IMR-90 (cell line): ENCODE results near the gene TGFBR2. TPM values are rescaled to one million over a fixed set of nuclear protein-coding genes. Genes with fewer than 3 reads are reported as not detected.
A peak's percentile ranks its signal among the peaks of the same experiment; 100 is the strongest.

Experiments
- ATAC-seq: fragments of 200-7000 bp; cut with Tn5 transposase; 2 replicates; pipeline ENCODE4 v1.9.1; 2020; ENCODE audit warnings: low read depth, mild to moderate bottlenecking, moderate library complexity
- BruUV-seq: library from RNA; stranded (reverse); fragments of 400-500 nt; replicated peaks from 2 replicates; lab custom pipeline; 2021; lab: Mats Ljungman, UMichigan
- CTCF ChIA-PET: fragments of 300-600 bp; formaldehyde crosslinking; extraction: SDS; loops from one replicate; lab custom pipeline; 2021; ENCODE audit warnings: antibody characterized with exemption; lab: Yijun Ruan, JAX
- POLR2A ChIA-PET: fragments of 300-600 bp; sonication (Branson Sonifier 250); formaldehyde crosslinking; loops from one replicate; lab custom pipeline; 2022; ENCODE audit warnings: antibody characterized with exemption; ENCODE audit not compliant: unreplicated experiment; lab: Charles Lee
- DNase-seq: peaks from one replicate; pipeline ENCODE4 v3.0.0; 2013
- H2AFZ ChIP-seq: replicated peaks from 2 replicates; pipeline ENCODE3; 2013; ENCODE audit warnings: low read length, mild to moderate bottlenecking; ENCODE audit not compliant: poor library complexity
- H2AK5ac ChIP-seq: 2 replicates; pipeline ENCODE4 v1.6.1; 2013; ENCODE audit warnings: low read depth, low read length, inconsistent platforms
- H2AK9ac ChIP-seq: replicated peaks from 2 replicates; pipeline ENCODE3; 2013; ENCODE audit warnings: mild to moderate bottlenecking, low read depth, low read length, moderate library complexity; ENCODE audit not compliant: poor library complexity
- H2BK120ac ChIP-seq: 2 replicates; pipeline ENCODE4 v1.6.1; 2013; ENCODE audit warnings: low read depth, low read length, inconsistent platforms
- H2BK15ac ChIP-seq: 3 replicates; pipeline ENCODE4 v1.6.1; 2013; ENCODE audit warnings: low read depth, low read length, inconsistent platforms
- H2BK20ac ChIP-seq: 2 replicates; pipeline ENCODE4 v1.6.1; 2013; ENCODE audit warnings: low read depth, mild to moderate bottlenecking, inconsistent platforms, low read length, moderate library complexity
- H2BK5ac ChIP-seq: 2 replicates; pipeline ENCODE4 v1.6.1; 2013; ENCODE audit warnings: mild to moderate bottlenecking, low read depth, low read length, inconsistent platforms; ENCODE audit not compliant: poor library complexity, severe bottlenecking
- H3K14ac ChIP-seq: replicated peaks from 2 replicates; pipeline ENCODE4 v1.6.1; 2013; ENCODE audit warnings: low read depth, low read length, inconsistent platforms
- H3K18ac ChIP-seq: 2 replicates; pipeline ENCODE4 v1.6.1; 2013; ENCODE audit warnings: low read depth, low read length, control low read depth
- H3K23ac ChIP-seq: 2 replicates; pipeline ENCODE4 v1.6.1; 2013; ENCODE audit warnings: low read depth, low read length, inconsistent platforms
- H3K27ac ChIP-seq: 2 replicates; pipeline ENCODE4 v1.5.1; 2013; ENCODE audit warnings: mild to moderate bottlenecking, control low read depth, low read length; ENCODE audit not compliant: insufficient read depth
- H3K27me3 ChIP-seq: 2 replicates; pipeline ENCODE4 v1.6.1; 2013; ENCODE audit warnings: low read length; ENCODE audit not compliant: control insufficient read depth, insufficient read depth
- H3K36me3 ChIP-seq: 2 replicates; pipeline ENCODE4 v1.6.1; 2013; ENCODE audit warnings: low read length, mixed read lengths; ENCODE audit not compliant: control insufficient read depth, insufficient read depth
- H3K4ac ChIP-seq: 2 replicates; pipeline ENCODE4 v1.6.1; 2013; ENCODE audit warnings: low read depth, low read length, inconsistent platforms
- H3K4me1 ChIP-seq: 2 replicates; pipeline ENCODE4 v1.6.1; 2013; ENCODE audit warnings: low read length, mixed read lengths; ENCODE audit not compliant: control insufficient read depth, insufficient read depth
- H3K4me2 ChIP-seq: 2 replicates; pipeline ENCODE4 v1.6.1; 2013; ENCODE audit warnings: low read depth, mild to moderate bottlenecking, control low read depth, low read length, moderate library complexity
- H3K4me3 ChIP-seq: 2 replicates; pipeline ENCODE4 v1.5.1; 2013; ENCODE audit warnings: low read depth, mild to moderate bottlenecking, control low read depth, low read length, moderate library complexity; ENCODE audit not compliant: insufficient read depth
- H3K56ac ChIP-seq: 2 replicates; pipeline ENCODE4 v1.6.1; 2013; ENCODE audit warnings: low read length, inconsistent platforms; ENCODE audit not compliant: insufficient read depth; ENCODE audit errors: extremely low read depth
- H3K79me1 ChIP-seq, 2 experiments: 2 replicates each; pipeline ENCODE4 v1.6.1; 2013; ENCODE audit warnings: low read length in 2 of 2, inconsistent platforms in 1 of 2, low read depth in 1 of 2
- H3K9ac ChIP-seq: 2 replicates; pipeline ENCODE4 v1.6.1; 2013; ENCODE audit warnings: low read depth, low read length, control low read depth
- H3K9me1 ChIP-seq: 2 replicates; pipeline ENCODE4 v1.6.1; 2013; ENCODE audit warnings: low read length, inconsistent platforms; ENCODE audit not compliant: insufficient read depth
- H3K9me3 ChIP-seq: 2 replicates; pipeline ENCODE4 v1.6.1; 2013; ENCODE audit warnings: low read length; ENCODE audit not compliant: control insufficient read depth, insufficient read depth
- H4K20me1 ChIP-seq: 2 replicates; pipeline ENCODE4 v1.6.1; 2013; ENCODE audit warnings: low read length, inconsistent platforms; ENCODE audit not compliant: insufficient read depth
- H4K5ac ChIP-seq: 2 replicates; pipeline ENCODE4 v1.6.1; 2013; ENCODE audit warnings: mild to moderate bottlenecking, low read depth, low read length, control low read depth
- H4K8ac ChIP-seq, 2 experiments: 2 replicates each; pipeline ENCODE4 v1.6.1; 2013; ENCODE audit warnings: low read depth in 2 of 2, low read length in 2 of 2, control low read depth in 1 of 2, inconsistent platforms in 1 of 2
- H4K91ac ChIP-seq: 2 replicates; pipeline ENCODE4 v1.6.1; 2013; ENCODE audit warnings: low read depth, low read length, inconsistent platforms; ENCODE audit not compliant: insufficient read depth
- BHLHE40 ChIP-seq: fragments of 150-350 bp; IDR thresholded peaks from 2 replicates; pipeline ENCODE4 v1.6.1; 2016; ENCODE audit warnings: mild to moderate bottlenecking, low read depth, low read length
- CEBPB ChIP-seq: IDR thresholded peaks from 2 replicates; pipeline ENCODE4 v1.6.1; 2012; ENCODE audit warnings: low read depth, low read length, improper control_type of control experiment
- CHD1 ChIP-seq: IDR thresholded peaks from 2 replicates; pipeline ENCODE4 v1.6.1; 2012; ENCODE audit warnings: low read depth, low read length, improper control_type of control experiment
- FOS ChIP-seq: fragments of 150-350 bp; IDR thresholded peaks from 2 replicates; pipeline ENCODE4 v1.6.1; 2016; ENCODE audit warnings: low read depth, low read length
- MAFK ChIP-seq: IDR thresholded peaks from 2 replicates; pipeline ENCODE4 v1.6.1; 2012; ENCODE audit warnings: low read depth, low read length, improper control_type of control experiment
- MAZ ChIP-seq: IDR thresholded peaks from 2 replicates; pipeline ENCODE4 v1.6.1; 2012; ENCODE audit warnings: low read depth, mild to moderate bottlenecking, low read length, improper control_type of control experiment, moderate library complexity, borderline replicate concordance
- MXI1 ChIP-seq: IDR thresholded peaks from 2 replicates; pipeline ENCODE4 v1.6.1; 2012; ENCODE audit warnings: low read depth, mild to moderate bottlenecking, low read length, moderate library complexity, borderline replicate concordance
- NFE2L2 ChIP-seq: fragments of 150-350 bp; IDR thresholded peaks from 2 replicates; pipeline ENCODE4 v1.6.1; 2016; ENCODE audit warnings: low read depth, mild to moderate bottlenecking, low read length
- POLR2A ChIP-seq: IDR thresholded peaks from 2 replicates; pipeline ENCODE4 v1.6.1; 2012; ENCODE audit warnings: mild to moderate bottlenecking, low read depth, low read length
- RCOR1 ChIP-seq: IDR thresholded peaks from 2 replicates; pipeline ENCODE4 v1.6.1; 2012; ENCODE audit warnings: mild to moderate bottlenecking, low read length, improper control_type of control experiment; ENCODE audit not compliant: insufficient replicate concordance
- RFX5 ChIP-seq: IDR thresholded peaks from 2 replicates; pipeline ENCODE4 v1.8.0; 2012; ENCODE audit warnings: low read depth, mild to moderate bottlenecking, low read length, moderate library complexity
- SMC3 ChIP-seq: fragments of 150-350 bp; IDR thresholded peaks from 2 replicates; pipeline ENCODE4 v1.6.1; 2016; ENCODE audit warnings: low read depth, mild to moderate bottlenecking, antibody characterized with exemption, low read length, moderate library complexity
- WGBS, 2 experiments: methylation state at CpG; one replicate each; pipeline versions ENCODE4 v1.1.5 to v1.1.7; 2013; ENCODE audit warnings: missing lambda C conversion rate in 2 of 2; ENCODE audit not compliant: insufficient read length in 1 of 2; ENCODE audit errors: extremely low coverage in 2 of 2; 5-methylcytosine and 5-hydroxymethylcytosine counted together
- dilution Hi-C: fragments of 300-500 bp; cut with HindIII; formaldehyde crosslinking; loops from one replicate; pipeline ENCODE4 v1.14.3; 2018; ENCODE audit warnings: low sequenced_read_pairs; ENCODE audit not compliant: unreplicated experiment
- in situ Hi-C: fragments of 300-500 bp; cut with MboI; formaldehyde crosslinking; loops from 3 replicates; pipeline ENCODE4 v1.14.3; 2019; ENCODE audit warnings: low sequenced_read_pairs, inconsistent platforms, mixed read lengths
- intact Hi-C: fragments of 100-400 bp; cut with micrococcal nuclease; formaldehyde crosslinking; loops from 2 replicates; pipeline ENCODE4 v1.10.0; 2022
- polyA plus RNA-seq, 3 experiments: library from polyadenylated mRNA; depleted of rRNA; stranded (reverse); fragments of >200 nt; gene quantifications; 2 replicates each; pipeline ENCODE4 v1.2.3, GENCODE V29; 2012; ENCODE audit warnings: low replicate concordance in 1 of 3
- total RNA-seq: library from RNA; depleted of rRNA; stranded (reverse); fragments of >200 nt; gene quantifications from 2 replicates; pipeline ENCODE4 v1.2.3, GENCODE V29; 2012
- TF ChIP-seq, protein P1 (sequence below): fragments of 150-350 bp; IDR thresholded peaks from 2 replicates; pipeline ENCODE4 v1.6.1; 2017; ENCODE audit warnings: mild to moderate bottlenecking, antibody characterized with exemption, low read length, low read depth
- TF ChIP-seq, protein P2 (sequence below): fragments of 150-350 bp; IDR thresholded peaks from 2 replicates; pipeline ENCODE4 v1.6.1; 2016; ENCODE audit warnings: low read depth, mild to moderate bottlenecking, low read length, moderate library complexity, borderline replicate concordance
- TF ChIP-seq, protein P3 (sequence below): conservative IDR thresholded peaks from 2 replicates; pipeline ENCODE4 v1.5.1; 2012; ENCODE audit warnings: mild to moderate bottlenecking, low read depth, low read length, improper control_type of control experiment

The TGFBR2 gene
- total and polyA plus RNA-seq, 2 of the 4 experiments (the other 2 are of a cell fraction), result 63.7 to 87.5 TPM

DNA sequence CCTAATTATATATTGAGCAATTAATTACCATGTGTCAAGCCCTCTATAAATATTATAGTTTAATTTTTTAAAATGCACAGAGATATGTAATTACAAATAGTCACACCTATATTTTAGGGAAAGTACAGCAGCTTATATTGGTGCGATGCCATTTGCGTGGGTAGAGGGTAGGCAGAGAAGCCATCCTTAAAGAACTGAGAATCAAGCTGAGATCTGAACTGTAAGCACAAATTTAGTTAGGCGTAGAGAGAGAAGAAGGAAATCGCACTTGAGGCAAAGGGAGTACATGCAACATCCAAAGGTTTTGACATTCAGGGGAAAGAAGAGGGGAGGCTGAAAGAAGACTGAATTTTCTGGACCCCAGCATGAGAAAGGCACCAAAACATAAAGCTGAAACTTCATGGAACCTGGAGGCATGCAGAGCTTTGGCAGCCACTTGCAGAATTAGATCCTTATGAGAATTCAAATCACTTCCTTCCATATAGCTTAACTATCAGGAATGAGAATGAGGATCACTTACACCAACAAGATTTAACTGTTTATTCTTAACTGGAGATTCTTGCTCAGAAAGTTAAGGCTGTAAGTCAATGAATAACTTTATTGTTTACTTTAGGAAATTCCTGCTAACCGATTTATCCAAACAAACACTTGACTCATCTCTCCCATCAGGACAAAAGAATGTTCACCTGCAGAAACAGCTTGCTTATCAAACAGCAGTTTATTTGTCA lies 114.3 kb downstream of the TGFBR2 start:
- Histone ChIP-seq H3K9ac (peak overlapping the region; percentile 68), H2BK5ac (peak overlapping the region; percentile 97), H3K9me1 (peaks cover 3% of the 10 kb centered on the region), H2AK5ac (peak overlapping the region; percentile 91), H3K4me3 (no peak overlapping the region), H3K36me3 (no peaks in the 10 kb centered on the region), H3K27ac (peak overlapping the region; percentile 98), H2AFZ (peak overlapping the region; percentile 70), H3K4me2 (peak overlapping the region; percentile 84), H3K23ac (peak overlapping the region; percentile 93), H3K79me1 (no peaks in the 10 kb centered on the region), H2AK9ac (no peak overlapping the region), H2BK15ac (peak overlapping the region; percentile 98), H4K20me1 (no peaks in the 10 kb centered on the region), H3K56ac (peak overlapping the region; percentile 98), H3K18ac (peak overlapping the region; percentile 98), H3K4me1 (peaks cover 5% of the 10 kb centered on the region), H2BK20ac (peak overlapping the region; percentile 95), H3K27me3 (no peaks in the 10 kb centered on the region), H3K14ac (peak overlapping the region; percentile 85), H4K8ac (peak overlapping the region; percentile 83 to 95), H3K4ac (peak overlapping the region; percentile 95), H4K5ac (peak overlapping the region; percentile 95), H2BK120ac (peak overlapping the region; percentile 96), H4K91ac (peak overlapping the region; percentile 96), H3K9me3 (no peaks in the 10 kb centered on the region)
- dilution Hi-C loops, result no loop called here
- ChIA-PET POLR2A (interaction anchor here (0.6 to 0.7 kb wide), 2 partner anchors 54 to 57 kb away, joined by 3 to 5 read pairs; no protein-coding TSS in a partner anchor), CTCF (interaction anchor here (0.7 kb wide), 1 partner anchor 22 kb away, joined by 3 read pairs; no protein-coding TSS in a partner anchor)
- DNase-seq, result peak; percentile 95
- no TSS peak for BruUV-seq
- TF ChIP-seq SMC3 (no peak), BHLHE40 (no peak), CEBPB (no peak), RCOR1 (peak; percentile 21), MAFK (no peak), NFE2L2 (no peak), MXI1 (no peak), POLR2A (no peak), RFX5 (no peak), MAZ (no peak), CHD1 (no peak), FOS (peak; percentile 56)
- TF ChIP-seq, protein P1, sequence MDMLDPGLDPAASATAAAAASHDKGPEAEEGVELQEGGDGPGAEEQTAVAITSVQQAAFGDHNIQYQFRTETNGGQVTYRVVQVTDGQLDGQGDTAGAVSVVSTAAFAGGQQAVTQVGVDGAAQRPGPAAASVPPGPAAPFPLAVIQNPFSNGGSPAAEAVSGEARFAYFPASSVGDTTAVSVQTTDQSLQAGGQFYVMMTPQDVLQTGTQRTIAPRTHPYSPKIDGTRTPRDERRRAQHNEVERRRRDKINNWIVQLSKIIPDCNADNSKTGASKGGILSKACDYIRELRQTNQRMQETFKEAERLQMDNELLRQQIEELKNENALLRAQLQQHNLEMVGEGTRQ, result no peak
- TF ChIP-seq, protein P2, sequence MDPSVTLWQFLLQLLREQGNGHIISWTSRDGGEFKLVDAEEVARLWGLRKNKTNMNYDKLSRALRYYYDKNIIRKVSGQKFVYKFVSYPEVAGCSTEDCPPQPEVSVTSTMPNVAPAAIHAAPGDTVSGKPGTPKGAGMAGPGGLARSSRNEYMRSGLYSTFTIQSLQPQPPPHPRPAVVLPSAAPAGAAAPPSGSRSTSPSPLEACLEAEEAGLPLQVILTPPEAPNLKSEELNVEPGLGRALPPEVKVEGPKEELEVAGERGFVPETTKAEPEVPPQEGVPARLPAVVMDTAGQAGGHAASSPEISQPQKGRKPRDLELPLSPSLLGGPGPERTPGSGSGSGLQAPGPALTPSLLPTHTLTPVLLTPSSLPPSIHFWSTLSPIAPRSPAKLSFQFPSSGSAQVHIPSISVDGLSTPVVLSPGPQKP, result no peak
- TF ChIP-seq, protein P3, sequence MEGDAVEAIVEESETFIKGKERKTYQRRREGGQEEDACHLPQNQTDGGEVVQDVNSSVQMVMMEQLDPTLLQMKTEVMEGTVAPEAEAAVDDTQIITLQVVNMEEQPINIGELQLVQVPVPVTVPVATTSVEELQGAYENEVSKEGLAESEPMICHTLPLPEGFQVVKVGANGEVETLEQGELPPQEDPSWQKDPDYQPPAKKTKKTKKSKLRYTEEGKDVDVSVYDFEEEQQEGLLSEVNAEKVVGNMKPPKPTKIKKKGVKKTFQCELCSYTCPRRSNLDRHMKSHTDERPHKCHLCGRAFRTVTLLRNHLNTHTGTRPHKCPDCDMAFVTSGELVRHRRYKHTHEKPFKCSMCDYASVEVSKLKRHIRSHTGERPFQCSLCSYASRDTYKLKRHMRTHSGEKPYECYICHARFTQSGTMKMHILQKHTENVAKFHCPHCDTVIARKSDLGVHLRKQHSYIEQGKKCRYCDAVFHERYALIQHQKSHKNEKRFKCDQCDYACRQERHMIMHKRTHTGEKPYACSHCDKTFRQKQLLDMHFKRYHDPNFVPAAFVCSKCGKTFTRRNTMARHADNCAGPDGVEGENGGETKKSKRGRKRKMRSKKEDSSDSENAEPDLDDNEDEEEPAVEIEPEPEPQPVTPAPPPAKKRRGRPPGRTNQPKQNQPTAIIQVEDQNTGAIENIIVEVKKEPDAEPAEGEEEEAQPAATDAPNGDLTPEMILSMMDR, result no peak
- ATAC-seq, result peak; percentile 85
- no CpG with 5 or more reads among the region's 5 CpGs for WGBS, 2 experiments
- intact Hi-C loops, result no loop called here
- in situ Hi-C loops, result no loop called here
